Suprapubic skin (tissue), 4 donors: ENCODE measurements around the gene SATB1.

Experiments used
- EP300 ChIP-seq: sonication (generic); formaldehyde crosslinking; IDR thresholded peaks from one replicate; pipeline ENCODE4 v1.6.1; 2017; ENCODE audit warnings: antibody characterized with exemption
- POLR2A ChIP-seq, 2 donors: fragments of 450-650 bp; IDR thresholded peaks; one replicate each; pipeline ENCODE4 v1.6.1; 2017; ENCODE audit warnings: antibody characterized with exemption in 2 of 2, mild to moderate bottlenecking in 2 of 2, moderate library complexity in 2 of 2
- POLR2AphosphoS5 ChIP-seq, 3 donors: sonication (generic); formaldehyde crosslinking; IDR thresholded peaks; one replicate each; pipeline ENCODE4 v1.6.1; 2017; ENCODE audit warnings: antibody characterized with exemption in 3 of 3
- TF ChIP-seq, protein P1 (sequence below), 2 donors: fragments of 200-600 bp in 1 of 2; fragments of 450-650 bp in 1 of 2; sonication (generic) in 1 of 2; IDR thresholded peaks; one replicate each; pipeline ENCODE4 v1.5.1; 2016 to 2019; ENCODE audit warnings: antibody characterized with exemption in 2 of 2, mild to moderate bottlenecking in 1 of 2, moderate library complexity in 1 of 2

DNA sequence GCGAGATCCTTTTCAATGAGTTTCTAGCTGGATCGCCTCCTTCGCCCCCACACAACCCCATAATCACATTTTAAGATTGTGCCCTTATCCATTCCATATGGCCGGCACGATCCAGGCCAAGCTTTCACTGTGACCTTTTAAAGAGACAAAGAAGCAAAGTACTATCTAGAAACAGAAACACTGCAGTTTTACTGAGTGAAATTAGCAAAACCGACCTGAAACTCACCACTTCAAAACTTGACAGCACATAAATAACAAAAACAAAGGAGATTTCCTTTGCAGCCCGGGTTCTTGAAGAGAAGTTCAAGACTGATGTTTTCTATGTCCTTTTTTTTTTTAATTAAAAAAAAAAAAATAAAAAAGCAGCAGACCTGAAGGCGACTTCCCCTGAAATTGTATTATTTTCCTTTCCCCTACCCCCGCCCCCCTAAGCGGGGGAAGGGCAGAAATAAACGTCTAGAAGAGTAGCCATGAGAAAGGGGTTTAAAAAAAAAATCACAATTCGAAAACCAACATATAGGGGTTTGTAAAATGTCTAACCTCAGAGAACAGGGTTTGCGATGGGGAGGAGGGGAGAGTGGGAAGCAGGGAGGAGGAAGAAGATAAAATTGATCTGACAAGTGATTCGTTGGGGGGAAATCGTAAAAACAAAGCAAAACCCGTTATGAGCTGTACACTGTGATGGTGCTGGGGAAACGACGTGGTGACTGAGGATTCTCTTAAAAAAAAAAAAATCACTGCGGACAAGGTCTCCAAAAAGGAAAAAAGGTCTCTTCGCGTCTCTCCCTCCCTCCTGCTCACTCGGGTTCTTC, 1.5 kb downstream of the SATB1 start:
- TF ChIP-seq, protein P1, sequence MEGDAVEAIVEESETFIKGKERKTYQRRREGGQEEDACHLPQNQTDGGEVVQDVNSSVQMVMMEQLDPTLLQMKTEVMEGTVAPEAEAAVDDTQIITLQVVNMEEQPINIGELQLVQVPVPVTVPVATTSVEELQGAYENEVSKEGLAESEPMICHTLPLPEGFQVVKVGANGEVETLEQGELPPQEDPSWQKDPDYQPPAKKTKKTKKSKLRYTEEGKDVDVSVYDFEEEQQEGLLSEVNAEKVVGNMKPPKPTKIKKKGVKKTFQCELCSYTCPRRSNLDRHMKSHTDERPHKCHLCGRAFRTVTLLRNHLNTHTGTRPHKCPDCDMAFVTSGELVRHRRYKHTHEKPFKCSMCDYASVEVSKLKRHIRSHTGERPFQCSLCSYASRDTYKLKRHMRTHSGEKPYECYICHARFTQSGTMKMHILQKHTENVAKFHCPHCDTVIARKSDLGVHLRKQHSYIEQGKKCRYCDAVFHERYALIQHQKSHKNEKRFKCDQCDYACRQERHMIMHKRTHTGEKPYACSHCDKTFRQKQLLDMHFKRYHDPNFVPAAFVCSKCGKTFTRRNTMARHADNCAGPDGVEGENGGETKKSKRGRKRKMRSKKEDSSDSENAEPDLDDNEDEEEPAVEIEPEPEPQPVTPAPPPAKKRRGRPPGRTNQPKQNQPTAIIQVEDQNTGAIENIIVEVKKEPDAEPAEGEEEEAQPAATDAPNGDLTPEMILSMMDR (IDR thresholded peaks at IDR 0.05), result no peak
- TF ChIP-seq EP300 (no peak), POLR2A (IDR thresholded peaks at IDR 0.05) (no peak), POLR2AphosphoS5 (IDR thresholded peaks at IDR 0.05) (no peak)
